ENCODE results near the gene LRRC56. TPM values are rescaled to one million over a fixed set of nuclear protein-coding genes. Genes with fewer than 3 reads are reported as not detected.

Gene LRRC56
- total and polyA plus RNA-seq, 2 of the 13 experiments (the other 11 are each of a cell fraction or from before 2014, with no cell fraction given), result 0.11 to 0.29 TPM

- no peak for TF ChIP-seq ZNF512 (CRISPR knock-in tag; IDR thresholded peaks at IDR 0.05)
- no peak for TF ChIP-seq ZBTB1 (CRISPR knock-in tag; IDR thresholded peaks at IDR 0.05; ENCODE audit: borderline replicate concordance)
- no peak for TF ChIP-seq SMAD9 (CRISPR knock-in tag; IDR thresholded peaks at IDR 0.05)
- TF ChIP-seq MBNL3 (CRISPR knock-in tag; conservative IDR thresholded peaks at IDR 0.05), result no peak
- TF ChIP-seq IKZF1 (IDR thresholded peaks at IDR 0.05), result no peak
- TF ChIP-seq MNT (IDR thresholded peaks at IDR 0.05), result no peak
- TF ChIP-seq ZBTB33 (CRISPR knock-in tag; IDR thresholded peaks at IDR 0.05), result peak; percentile 87
- no peak for TF ChIP-seq RERE (CRISPR knock-in tag; IDR thresholded peaks at IDR 0.05; ENCODE audit: low read depth)
- no peak for TF ChIP-seq KIAA2018 (CRISPR knock-in tag; IDR thresholded peaks at IDR 0.05; ENCODE audit: borderline replicate concordance)
These were observed 16.7 kb upstream of the LRRC56 start (continued) for GRCh38 chr11:520428-521176.
